DMS79 treated with DMSO at 0.1 percent for 48 hours (cell line): Measurements from ENCODE around the gene PTPRG.

Source experiments
- DNase-seq: peaks from one replicate; lab custom pipeline; 2025; lab: John Stamatoyannopoulos, UW

The PTPRG gene

GRCh38 chr3:62284442-62284841 is 723.1 kb downstream of the PTPRG start:
- DNase-seq: no peak

DNA sequence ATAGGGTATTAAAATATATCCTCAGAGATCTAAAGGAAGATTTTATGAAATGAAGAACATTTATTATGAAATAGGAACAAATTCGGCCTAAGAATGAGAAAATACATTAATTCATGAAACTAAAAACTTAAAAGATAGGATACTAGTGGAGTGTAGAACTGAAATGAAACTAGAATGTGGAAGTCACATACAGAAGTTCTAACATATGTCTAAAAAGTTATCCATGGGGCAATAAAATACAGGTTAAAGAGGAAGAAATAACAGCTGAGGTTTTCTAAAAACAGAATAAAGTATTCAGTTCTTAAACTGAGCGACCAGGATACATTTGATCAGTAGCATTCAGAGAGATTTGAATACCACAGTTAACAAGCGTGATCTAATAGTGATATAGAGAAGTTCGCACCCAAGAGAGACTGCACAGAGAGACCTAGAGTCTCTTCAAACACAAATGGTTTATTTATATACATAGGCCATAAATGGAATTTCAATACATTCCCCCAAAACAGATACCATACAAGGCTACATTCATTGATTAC is 726.1 kb downstream of the PTPRG start:
- DNase-seq: no peak

DNA sequence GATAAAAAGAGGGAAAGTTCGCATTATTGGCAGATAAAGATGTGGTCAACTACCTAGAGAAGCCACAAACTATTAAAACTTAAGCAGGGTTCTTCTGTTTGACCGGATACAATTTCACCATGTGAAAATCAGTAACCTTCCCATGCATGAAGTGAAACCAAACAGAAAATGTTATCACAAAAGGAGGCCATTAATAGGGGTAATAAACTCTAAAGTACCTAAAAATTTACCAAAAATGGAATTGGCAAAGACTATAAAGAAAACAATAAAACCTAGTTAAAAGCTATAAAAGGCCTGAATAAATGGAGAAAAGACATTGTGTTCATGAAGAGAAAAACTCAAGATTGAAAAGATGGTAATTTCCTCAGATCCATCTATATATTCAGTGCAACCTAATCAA is 728.6 kb downstream of the PTPRG start:
- DNase-seq: peak; percentile 7

GRCh38 chr3:62293051-62293780 is 731.8 kb downstream of the PTPRG start:
- DNase-seq: no peak

DNA sequence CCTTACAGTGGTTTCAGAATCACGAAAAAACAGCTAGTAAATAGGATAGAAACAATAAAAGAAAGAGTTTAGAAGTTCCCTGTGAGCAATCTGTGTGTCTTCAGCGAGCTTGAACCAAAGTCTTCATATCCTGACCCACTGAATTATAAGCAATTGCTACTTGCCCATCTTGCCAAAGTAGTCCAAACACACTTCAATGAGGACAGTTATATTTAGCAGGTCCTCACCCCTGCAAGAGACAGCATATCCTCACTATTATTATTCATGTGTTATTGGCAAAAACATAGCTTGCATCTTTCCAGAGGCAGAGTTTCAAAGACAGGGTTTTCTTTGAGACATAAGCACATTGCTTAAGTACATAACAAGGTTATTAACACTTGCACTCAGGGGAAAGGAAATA is 734.2 kb downstream of the PTPRG start:
- DNase-seq: no peak

- no peak for DNase-seq
Observed at GRCh38 chr3:62300617-62301016, 739.2 kb downstream of the PTPRG start.

- DNase-seq: no peak
Observed at GRCh38 chr3:62312201-62312600, 750.8 kb downstream of the PTPRG start.

DNA sequence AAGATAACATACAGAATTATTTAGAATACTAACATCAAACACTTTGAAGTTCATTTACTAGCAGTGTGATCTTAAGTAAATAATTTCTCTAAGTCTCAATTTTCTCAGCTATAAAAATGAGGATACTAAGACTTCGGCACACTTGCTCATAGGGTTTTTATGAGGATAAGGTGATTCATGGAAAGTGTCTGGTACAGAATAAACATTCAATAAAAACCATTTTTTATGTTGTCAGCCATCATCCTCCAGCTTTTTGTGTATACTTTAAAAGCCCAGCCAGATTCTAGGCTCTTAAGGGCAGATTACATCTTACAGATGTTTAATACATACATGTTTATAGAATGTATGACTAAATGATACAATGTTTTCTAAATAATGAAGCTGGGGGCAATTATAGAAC is 755.2 kb downstream of the PTPRG start:
- no peak for DNase-seq

- no peak for DNase-seq
Observed at GRCh38 chr3:62318365-62318751, 757.0 kb downstream of the PTPRG start.

GRCh38 chr3:62318752-62319569 is 757.6 kb downstream of the PTPRG start:
- DNase-seq: peak; percentile 63

DNA sequence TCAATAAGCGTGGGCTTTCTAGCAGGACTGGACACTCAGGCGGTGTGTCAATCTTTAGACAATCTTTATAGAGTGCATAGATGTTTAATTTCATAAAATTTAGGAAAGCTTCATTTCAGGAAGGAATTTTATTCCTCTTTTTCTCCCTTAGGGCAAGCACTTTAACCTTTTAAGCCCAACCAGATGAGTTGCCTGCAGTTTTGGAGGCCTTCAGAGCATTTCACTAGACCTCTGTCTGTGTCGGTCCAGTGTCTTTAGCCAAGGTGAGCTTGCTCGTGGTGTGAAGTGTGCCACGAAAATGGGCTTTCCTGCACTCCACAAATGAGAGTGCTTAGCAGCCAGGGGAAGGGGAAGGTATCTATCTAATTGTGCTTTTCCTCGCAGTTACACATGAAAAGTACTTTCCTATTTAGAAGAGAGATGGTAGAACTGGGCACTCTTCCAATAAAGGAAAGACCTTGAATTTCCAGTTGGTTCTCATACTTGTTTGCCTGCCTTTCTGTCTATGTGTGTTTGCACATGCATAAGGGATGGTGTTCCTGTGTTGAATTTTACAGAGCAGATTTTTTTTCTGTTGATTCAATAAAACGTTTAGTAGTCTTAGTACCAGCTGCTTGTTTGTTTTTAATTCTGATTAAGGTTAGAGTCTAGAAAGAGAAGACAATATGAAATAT is 758.3 kb downstream of the PTPRG start:
- DNase-seq: peak; percentile 50

- DNase-seq: no peak
Observed at GRCh38 chr3:62323241-62323640, 761.9 kb downstream of the PTPRG start.

- DNase-seq: no peak
Observed at GRCh38 chr3:62325896-62326295, 764.5 kb downstream of the PTPRG start.

GRCh38 chr3:62329971-62330370 is 768.6 kb downstream of the PTPRG start:
- no peak for DNase-seq

- no peak for DNase-seq
Observed at GRCh38 chr3:62332017-62332416, 770.6 kb downstream of the PTPRG start.

- no peak for DNase-seq
Observed at GRCh38 chr3:62332835-62333244, 771.5 kb downstream of the PTPRG start.

GRCh38 chr3:62335196-62335595 is 773.8 kb downstream of the PTPRG start:
- DNase-seq: no peak

- no peak for DNase-seq
Observed at GRCh38 chr3:62343755-62344154, 782.4 kb downstream of the PTPRG start.
